ENCODE results near the gene EIF2B4. TPM values are rescaled to one million over a fixed set of nuclear protein-coding genes. Genes with fewer than 3 reads are reported as not detected.

Gene EIF2B4
- total and polyA plus RNA-seq, 9 of the 15 experiments (the other 6 are each of a cell fraction or from before 2014, with no cell fraction given), result 29.7 to 80.3 (median 58.9) TPM

DNA sequence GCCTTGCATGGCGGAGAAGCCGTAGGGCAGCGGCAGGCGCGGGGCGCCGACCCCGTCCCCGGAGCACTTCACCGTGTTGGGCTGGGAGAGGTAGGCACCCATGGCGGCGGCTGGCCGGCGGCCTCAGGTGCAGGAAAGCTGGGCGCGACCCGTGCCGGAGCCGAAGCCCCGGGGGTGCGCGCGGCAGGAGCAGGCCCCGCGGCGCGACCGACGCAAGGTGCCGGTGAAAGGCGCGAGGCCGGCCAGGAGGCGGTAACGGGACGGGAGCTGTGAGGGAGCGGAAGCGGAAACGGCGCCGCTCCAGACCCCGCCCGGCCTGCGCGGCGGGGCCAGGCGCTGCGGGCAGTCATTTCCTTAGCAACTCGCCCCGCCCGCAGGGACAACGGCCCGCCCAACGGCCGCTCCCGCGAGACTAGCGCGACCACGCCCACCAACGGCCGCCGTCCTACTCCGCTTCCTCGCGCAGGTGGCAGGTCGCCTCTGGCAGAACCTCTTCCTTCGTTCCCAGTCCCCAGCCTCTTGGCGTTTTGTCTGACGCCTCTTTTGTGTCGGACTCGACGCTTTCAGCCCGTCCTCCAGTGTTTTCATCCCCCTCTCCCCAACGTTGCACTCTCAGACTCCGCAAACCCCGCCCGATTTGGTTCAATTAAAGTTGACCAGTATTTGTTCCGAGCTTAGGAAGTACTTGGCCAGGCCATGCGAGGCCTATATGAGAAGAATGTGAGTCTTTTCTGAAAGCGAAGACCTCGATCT lies 39.4 kb upstream of the EIF2B4 start, which contains the start of gene PPM1G (continued):
- TF ChIP-seq CHD1 (IDR thresholded peaks at IDR 0.05; ENCODE audit: low read length) (peak; percentile 43), NONO (IDR thresholded peaks at IDR 0.05; ENCODE audit: low read depth in 2 of 2, low read length in 1 of 2) (peak; percentile 44 to 70; a peak in 2 of 4 replicates), RNF2 (IDR thresholded peaks at IDR 0.05) (0 out of 2 replicates have a peak, but pooled peaks have one; percentile 51), PHF20 (IDR thresholded peaks at IDR 0.05; ENCODE audit: partially characterized antibody) (peak; percentile 76), ETV5 (CRISPR knock-in tag; IDR thresholded peaks at IDR 0.05; ENCODE audit: low read depth) (peak; percentile 50; the same call in 1 of the 2 replicates), ZSCAN32 (CRISPR knock-in tag; IDR thresholded peaks at IDR 0.05) (0 out of 2 replicates have a peak, but pooled peaks have one; percentile 30), GABPA (tag; conservative IDR thresholded peaks at IDR 0.05; ENCODE audit: low read depth) (peak; percentile 96), NRF1 (conservative IDR thresholded peaks at IDR 0.05 in 1 of 2, IDR thresholded peaks at IDR 0.05 in 1 of 2) (peak; percentile 89 to 91), ZNF175 (CRISPR knock-in tag; IDR thresholded peaks at IDR 0.05; ENCODE audit: low read depth) (peak; percentile 62; the same call in 1 of the 2 replicates), TEAD1 (CRISPR knock-in tag; IDR thresholded peaks at IDR 0.05) (0 out of 4 replicates have a peak, but pooled peaks have one; percentile 18 to 22), ZNF695 (CRISPR knock-in tag; IDR thresholded peaks at IDR 0.05) (peak; percentile 70; the same call in 1 of the 2 replicates), MIER1 (IDR thresholded peaks at IDR 0.05; ENCODE audit: low read depth) (no peak), DNMT1 (IDR thresholded peaks at IDR 0.05) (no peak), POLR2H (tag; IDR thresholded peaks at IDR 0.05; ENCODE audit: low read depth) (peak; percentile 88), ZNF224 (CRISPR knock-in tag; IDR thresholded peaks at IDR 0.05) (0 out of 2 replicates have a peak, but pooled peaks have one; percentile 49), ZC3H4 (CRISPR knock-in tag; IDR thresholded peaks at IDR 0.05; ENCODE audit: borderline replicate concordance) (no peak), PHF21A (IDR thresholded peaks at IDR 0.05; ENCODE audit: borderline replicate concordance, low read depth) (peak; percentile 64; the same call in 1 of the 2 replicates), PCBP1 (IDR thresholded peaks at IDR 0.05; ENCODE audit: low read depth, low read length, poor library complexity, severe bottlenecking) (peak; percentile 87), JUND (IDR thresholded peaks at IDR 0.05; ENCODE audit: borderline replicate concordance, low read depth, low read length) (peak; percentile 30; the same call in 1 of the 2 replicates), JUND (tag; IDR thresholded peaks at IDR 0.05; ENCODE audit: borderline replicate concordance, low read depth, low read length) (no peak; the same call in 2 of the 3 replicates)
- TF ChIP-seq, protein P1, sequence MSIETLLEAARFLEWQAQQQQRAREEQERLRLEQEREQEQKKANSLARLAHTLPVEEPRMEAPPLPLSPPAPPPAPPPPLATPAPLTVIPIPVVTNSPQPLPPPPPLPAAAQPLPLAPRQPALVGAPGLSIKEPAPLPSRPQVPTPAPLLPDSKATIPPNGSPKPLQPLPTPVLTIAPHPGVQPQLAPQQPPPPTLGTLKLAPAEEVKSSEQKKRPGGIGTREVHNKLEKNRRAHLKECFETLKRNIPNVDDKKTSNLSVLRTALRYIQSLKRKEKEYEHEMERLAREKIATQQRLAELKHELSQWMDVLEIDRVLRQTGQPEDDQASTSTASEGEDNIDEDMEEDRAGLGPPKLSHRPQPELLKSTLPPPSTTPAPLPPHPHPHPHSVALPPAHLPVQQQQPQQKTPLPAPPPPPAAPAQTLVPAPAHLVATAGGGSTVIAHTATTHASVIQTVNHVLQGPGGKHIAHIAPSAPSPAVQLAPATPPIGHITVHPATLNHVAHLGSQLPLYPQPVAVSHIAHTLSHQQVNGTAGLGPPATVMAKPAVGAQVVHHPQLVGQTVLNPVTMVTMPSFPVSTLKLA (conservative IDR thresholded peaks at IDR 0.05), result peak in 1 of 2 experiments; percentile 73; a peak in 2 of 4 replicates
- TF ChIP-seq, protein P2, sequence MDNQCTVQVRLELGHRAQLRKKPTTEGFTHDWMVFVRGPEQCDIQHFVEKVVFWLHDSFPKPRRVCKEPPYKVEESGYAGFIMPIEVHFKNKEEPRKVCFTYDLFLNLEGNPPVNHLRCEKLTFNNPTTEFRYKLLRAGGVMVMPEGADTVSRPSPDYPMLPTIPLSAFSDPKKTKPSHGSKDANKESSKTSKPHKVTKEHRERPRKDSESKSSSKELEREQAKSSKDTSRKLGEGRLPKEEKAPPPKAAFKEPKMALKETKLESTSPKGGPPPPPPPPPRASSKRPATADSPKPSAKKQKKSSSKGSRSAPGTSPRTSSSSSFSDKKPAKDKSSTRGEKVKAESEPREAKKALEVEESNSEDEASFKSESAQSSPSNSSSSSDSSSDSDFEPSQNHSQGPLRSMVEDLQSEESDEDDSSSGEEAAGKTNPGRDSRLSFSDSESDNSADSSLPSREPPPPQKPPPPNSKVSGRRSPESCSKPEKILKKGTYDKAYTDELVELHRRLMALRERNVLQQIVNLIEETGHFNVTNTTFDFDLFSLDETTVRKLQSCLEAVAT (IDR thresholded peaks at IDR 0.05), result 0 out of 4 replicates have a peak, but pooled peaks of 1 of the 2 experiments have one; percentile 46
- TF ChIP-seq, protein P3, sequence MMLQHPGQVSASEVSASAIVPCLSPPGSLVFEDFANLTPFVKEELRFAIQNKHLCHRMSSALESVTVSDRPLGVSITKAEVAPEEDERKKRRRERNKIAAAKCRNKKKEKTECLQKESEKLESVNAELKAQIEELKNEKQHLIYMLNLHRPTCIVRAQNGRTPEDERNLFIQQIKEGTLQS (IDR thresholded peaks at IDR 0.05), result no peak
- TF ChIP-seq, protein P3 (CRISPR knock-in tag; conservative IDR thresholded peaks at IDR 0.05), result peak; percentile 56; the same call in 1 of the 2 replicates

All from K562 (cell line).